ENCODE results near the gene RGS8. TPM values are rescaled to one million over a fixed set of nuclear protein-coding genes. Genes with fewer than 3 reads are reported as not detected.

Gene RGS8
- polyA plus RNA-seq, 1 experiment: not detected

GRCh38 chr1:182682898-182683501 is 1.4 kb downstream of the RGS8 start:
- peaks cover 13% of the 10 kb centered on the region for H3K27me3 ChIP-seq (ENCODE audit: control insufficient read depth, insufficient read depth, low read length)
- no peak overlapping the region for H3K27ac ChIP-seq (ENCODE audit: low read depth, low read length)
- TF ChIP-seq CTCF (IDR thresholded peaks at IDR 0.05; ENCODE audit: low read depth, low read length): no peak
- ChIA-PET CTCF (no interaction called here), POLR2A (no interaction called here)
- DNase-seq (ENCODE audit: low read depth, low spot score): no peak
- H3K4me3 ChIP-seq (ENCODE audit: low read depth, low read length): no peak overlapping the region
- H3K9me3 ChIP-seq (ENCODE audit: control insufficient read depth, insufficient read depth, low read length): no peaks in the 10 kb centered on the region; the same call in 1 of the 2 replicates

- DNase-seq (ENCODE audit: low read depth, low spot score): no peak
- ChIA-PET CTCF (interaction anchor here (1.0 kb wide), 1 partner anchor 100 kb away, joined by 3 read pairs; no protein-coding TSS in a partner anchor), POLR2A (no interaction called here)
- Histone ChIP-seq H3K27me3 (ENCODE audit: control insufficient read depth, insufficient read depth, low read length) (peaks cover 13% of the 10 kb centered on the region), H3K9me3 (ENCODE audit: control insufficient read depth, insufficient read depth, low read length) (no peaks in the 10 kb centered on the region; the same call in 1 of the 2 replicates), H3K4me3 (ENCODE audit: low read depth, low read length) (no peak overlapping the region), H3K27ac (ENCODE audit: low read depth, low read length) (no peak overlapping the region)
- TF ChIP-seq CTCF (IDR thresholded peaks at IDR 0.05; ENCODE audit: low read depth, low read length): no peak
Measured at GRCh38 chr1:182682406-182682805, 2.0 kb downstream of the RGS8 start.

- H3K9me3 ChIP-seq (ENCODE audit: control insufficient read depth, insufficient read depth, low read length): no peaks in the 10 kb centered on the region; the same call in 1 of the 2 replicates
- CTCF ChIA-PET: interaction anchor here (1.0 to 1.5 kb wide), 2 partner anchors 81 to 101 kb away, joined by 3 to 4 read pairs; no protein-coding TSS in a partner anchor
- no peak for TF ChIP-seq CTCF (IDR thresholded peaks at IDR 0.05; ENCODE audit: low read depth, low read length)
- H3K27ac ChIP-seq (ENCODE audit: low read depth, low read length): no peak overlapping the region
- DNase-seq (ENCODE audit: low read depth, low spot score): no peak
- no peak overlapping the region for H3K4me3 ChIP-seq (ENCODE audit: low read depth, low read length)
- peaks cover 12% of the 10 kb centered on the region for H3K27me3 ChIP-seq (ENCODE audit: control insufficient read depth, insufficient read depth, low read length)
- POLR2A ChIA-PET: no interaction called here
Measured at GRCh38 chr1:182681568-182681912, 2.8 kb downstream of the RGS8 start.

GRCh38 chr1:182680901-182681567 is 3.4 kb downstream of the RGS8 start:
- ChIA-PET POLR2A (no interaction called here), CTCF (interaction anchor here (1.5 kb wide), 1 partner anchor 80 kb away, joined by 4 read pairs; no protein-coding TSS in a partner anchor)

More at GRCh38 chr1:182680901-182681567, 3.4 kb downstream of the RGS8 start:
- TF ChIP-seq CTCF (IDR thresholded peaks at IDR 0.05; ENCODE audit: low read depth, low read length): no peak
- Histone ChIP-seq H3K27ac (ENCODE audit: low read depth, low read length) (no peak overlapping the region), H3K27me3 (ENCODE audit: control insufficient read depth, insufficient read depth, low read length) (peaks cover 13% of the 10 kb centered on the region), H3K9me3 (ENCODE audit: control insufficient read depth, insufficient read depth, low read length) (no peaks in the 10 kb centered on the region; the same call in 1 of the 2 replicates), H3K4me3 (ENCODE audit: low read depth, low read length) (no peak overlapping the region)
- DNase-seq (ENCODE audit: low read depth, low spot score): no peak
